NT2/D1 (cell line): ENCODE results near the gene DUSP10.

ENCODE experiments used
- DNase-seq: peaks from one replicate; pipeline ENCODE4 v3.0.0-alpha.2; 2011; ENCODE audit warnings: low read depth, low spot score
- H3K27me3 ChIP-seq: 2 replicates; pipeline ENCODE4 v1.6.0; 2011; ENCODE audit warnings: mild to moderate bottlenecking; ENCODE audit not compliant: insufficient read length, insufficient read depth
- H3K36me3 ChIP-seq: 2 replicates; pipeline ENCODE4 v1.6.1; 2011; ENCODE audit warnings: mild to moderate bottlenecking, low read length, mixed read lengths; ENCODE audit not compliant: insufficient read depth, insufficient read length
- H3K4me1 ChIP-seq: 2 replicates; pipeline ENCODE4 v1.5.1; 2011; ENCODE audit not compliant: insufficient read depth, insufficient read length
- H3K4me3 ChIP-seq: 2 replicates; pipeline ENCODE4 v1.5.1; 2011; ENCODE audit warnings: low read depth; ENCODE audit not compliant: insufficient read length
- H3K9ac ChIP-seq: 2 replicates; pipeline ENCODE4 v1.6.0; 2011; ENCODE audit warnings: low read depth; ENCODE audit not compliant: insufficient read length
- H3K9me3 ChIP-seq: 2 replicates; pipeline ENCODE4 v1.5.1; 2011; ENCODE audit warnings: mild to moderate bottlenecking, low read length; ENCODE audit not compliant: insufficient read depth
- SUZ12 ChIP-seq: IDR thresholded peaks from 2 replicates; pipeline ENCODE4 v1.6.1; 2011; ENCODE audit not compliant: insufficient read length, insufficient read depth; ENCODE audit errors: extremely low read depth
- YY1 ChIP-seq: IDR thresholded peaks from 2 replicates; pipeline ENCODE4 v1.6.1; 2011; ENCODE audit not compliant: insufficient read length, insufficient read depth
- ZNF274 ChIP-seq: IDR thresholded peaks from 2 replicates; pipeline ENCODE4 v1.6.1; 2011; ENCODE audit warnings: mild to moderate bottlenecking, low read depth, low read length

DUSP10 gene

DNA sequence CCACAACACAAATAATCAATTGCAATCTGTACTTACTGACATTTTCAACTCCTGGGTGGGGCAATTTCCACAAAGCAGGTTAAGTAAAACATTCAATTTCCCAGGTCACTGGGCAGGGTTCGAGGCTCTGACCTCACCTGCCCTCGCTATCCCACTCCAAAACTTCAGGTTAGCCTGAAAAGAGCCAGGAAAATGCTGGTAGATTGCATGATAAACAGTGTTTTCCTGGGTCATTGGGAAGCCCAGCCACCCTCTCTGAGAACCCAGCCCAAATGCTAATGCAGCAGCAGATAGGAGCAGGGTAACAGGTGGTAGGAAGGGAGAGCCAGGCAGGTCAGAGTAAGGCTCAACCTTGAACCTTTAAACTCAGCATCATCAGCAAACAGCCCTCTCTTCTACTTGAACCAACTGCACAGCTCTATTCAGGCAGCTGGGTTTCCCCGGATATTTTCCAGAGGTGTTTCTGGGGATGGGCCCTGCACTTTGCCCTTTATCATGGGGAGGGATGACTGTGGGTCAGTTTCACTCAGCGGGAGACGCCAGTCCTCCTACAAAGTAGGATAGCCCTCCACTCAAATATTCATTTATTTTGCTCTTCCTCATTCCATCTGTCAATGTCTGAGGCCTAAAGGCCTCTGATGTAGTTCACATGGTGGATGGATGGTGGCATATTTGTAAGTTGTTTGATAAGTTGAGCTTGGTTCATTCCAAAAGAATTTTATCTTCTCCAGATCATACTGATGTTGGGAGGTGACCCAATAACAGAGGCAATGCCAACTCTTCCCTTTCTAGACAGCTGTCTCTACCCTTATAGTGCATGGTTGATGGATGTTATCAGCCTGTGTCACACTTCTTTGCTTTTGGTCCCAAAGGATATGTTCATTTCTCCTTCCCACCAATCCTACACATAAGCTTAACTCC lies 65.7 kb downstream of the DUSP10 start:
- peaks cover 13% of the 10 kb centered on the region; the same call in 1 of the 2 replicates for H3K9me3 ChIP-seq
- H3K4me1 ChIP-seq: no peaks in the 10 kb centered on the region
- H3K4me3 ChIP-seq: no peak overlapping the region
- H3K27me3 ChIP-seq: no peaks in the 10 kb centered on the region
- DNase-seq: no peak
- TF ChIP-seq SUZ12 (no peak), YY1 (no peak), ZNF274 (no peak)
- H3K36me3 ChIP-seq: no peaks in the 10 kb centered on the region
- no peak overlapping the region for H3K9ac ChIP-seq

DNA sequence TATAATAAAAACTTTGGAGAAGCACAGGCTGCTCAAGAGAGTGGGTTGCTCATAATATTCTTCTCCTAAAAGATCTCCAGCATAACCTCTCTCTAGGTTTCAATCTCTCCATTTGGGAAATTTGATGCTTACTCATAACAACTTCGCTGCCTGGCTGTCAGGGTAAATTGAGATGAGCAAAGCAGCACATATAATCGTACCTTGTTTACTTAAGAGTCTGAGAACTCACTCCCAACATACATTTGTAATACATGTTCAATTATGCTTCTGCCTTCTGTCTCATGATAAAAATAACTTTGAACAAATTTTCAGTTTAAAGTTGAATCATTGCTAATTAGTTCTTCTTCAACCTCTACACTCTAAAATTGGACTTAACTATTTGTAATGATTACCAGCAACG lies 68.9 kb downstream of the DUSP10 start:
- Histone ChIP-seq H3K36me3 (no peaks in the 10 kb centered on the region), H3K27me3 (no peaks in the 10 kb centered on the region), H3K4me3 (no peak overlapping the region), H3K4me1 (no peaks in the 10 kb centered on the region), H3K9ac (no peak overlapping the region), H3K9me3 (no peaks in the 10 kb centered on the region)
- TF ChIP-seq ZNF274: no peak
- no peak for TF ChIP-seq SUZ12
- no peak for DNase-seq

DNA sequence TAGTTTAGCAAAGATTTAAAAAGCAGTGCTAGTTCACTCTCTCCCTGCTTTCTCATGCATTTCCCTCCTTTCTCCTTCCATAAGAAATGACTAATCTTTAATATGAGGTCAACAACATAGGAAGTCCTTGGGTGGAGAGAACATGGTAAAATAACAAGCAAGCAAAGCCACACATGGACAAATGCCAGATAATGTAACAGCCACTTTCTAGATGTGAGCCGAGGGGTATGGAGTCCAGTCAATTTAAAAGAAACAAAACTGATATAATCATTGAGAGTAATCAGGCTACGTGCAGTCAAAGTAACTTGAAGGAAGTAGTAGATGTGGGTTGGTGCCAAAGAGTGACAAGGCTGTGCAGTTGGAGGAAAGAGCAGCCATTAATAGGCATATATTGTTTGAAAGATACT lies 69.6 kb downstream of the DUSP10 start:
- no peak for DNase-seq
- H3K4me3 ChIP-seq: no peak overlapping the region
- no peaks in the 10 kb centered on the region for H3K9me3 ChIP-seq
- H3K27me3 ChIP-seq: no peaks in the 10 kb centered on the region
- no peaks in the 10 kb centered on the region for H3K36me3 ChIP-seq
- no peaks in the 10 kb centered on the region for H3K4me1 ChIP-seq
- no peak overlapping the region for H3K9ac ChIP-seq
- TF ChIP-seq ZNF274: no peak
- TF ChIP-seq SUZ12: no peak
- no peak for TF ChIP-seq YY1

DNA sequence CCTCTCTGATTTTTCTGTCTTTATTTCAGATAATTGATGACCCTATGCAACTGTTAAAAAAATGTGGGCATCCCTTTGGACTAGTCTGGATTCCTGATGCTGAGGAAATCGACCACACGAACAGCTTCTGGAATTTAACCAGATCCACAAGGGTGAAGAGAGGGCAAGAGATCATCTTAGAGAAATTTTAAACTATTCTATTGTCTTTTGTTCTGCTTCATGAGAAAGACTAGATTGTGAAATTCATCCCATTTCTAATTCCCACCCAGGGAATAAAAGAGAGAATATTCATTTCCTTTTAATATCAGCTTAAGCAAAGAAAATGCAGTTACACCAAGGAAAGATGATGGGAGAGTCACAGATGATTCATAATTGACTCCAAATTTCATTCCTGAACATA lies 71.8 kb downstream of the DUSP10 start:
- DNase-seq: no peak
- Histone ChIP-seq H3K36me3 (no peaks in the 10 kb centered on the region), H3K4me1 (no peaks in the 10 kb centered on the region), H3K9me3 (no peaks in the 10 kb centered on the region), H3K4me3 (no peak overlapping the region), H3K9ac (no peak overlapping the region), H3K27me3 (no peaks in the 10 kb centered on the region)
- no peak for TF ChIP-seq SUZ12
- TF ChIP-seq ZNF274: no peak
- no peak for TF ChIP-seq YY1

DNA sequence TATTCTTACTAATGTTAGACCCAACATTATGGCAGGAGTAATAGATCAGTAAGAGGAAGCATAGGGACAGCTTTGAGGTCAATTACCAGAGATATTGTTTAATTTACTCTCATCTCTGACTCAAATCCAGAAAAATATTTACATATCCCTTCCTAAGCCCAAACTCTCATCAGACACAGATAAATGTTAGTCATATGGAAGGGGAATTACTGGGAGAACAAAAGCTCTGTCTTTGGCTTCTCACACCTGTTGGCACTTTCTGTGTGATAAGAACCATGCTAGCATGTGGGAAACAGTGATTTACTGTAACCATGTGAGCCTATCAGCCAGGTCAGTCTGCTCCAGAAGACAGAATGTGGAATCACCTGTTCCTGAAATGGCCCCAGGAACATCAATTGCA lies 72.4 kb downstream of the DUSP10 start:
- Histone ChIP-seq H3K4me1 (no peaks in the 10 kb centered on the region), H3K36me3 (no peaks in the 10 kb centered on the region), H3K9ac (no peak overlapping the region), H3K27me3 (no peaks in the 10 kb centered on the region), H3K9me3 (no peaks in the 10 kb centered on the region), H3K4me3 (no peak overlapping the region)
- no peak for TF ChIP-seq YY1
- TF ChIP-seq SUZ12: no peak
- no peak for TF ChIP-seq ZNF274
- no peak for DNase-seq

DNA sequence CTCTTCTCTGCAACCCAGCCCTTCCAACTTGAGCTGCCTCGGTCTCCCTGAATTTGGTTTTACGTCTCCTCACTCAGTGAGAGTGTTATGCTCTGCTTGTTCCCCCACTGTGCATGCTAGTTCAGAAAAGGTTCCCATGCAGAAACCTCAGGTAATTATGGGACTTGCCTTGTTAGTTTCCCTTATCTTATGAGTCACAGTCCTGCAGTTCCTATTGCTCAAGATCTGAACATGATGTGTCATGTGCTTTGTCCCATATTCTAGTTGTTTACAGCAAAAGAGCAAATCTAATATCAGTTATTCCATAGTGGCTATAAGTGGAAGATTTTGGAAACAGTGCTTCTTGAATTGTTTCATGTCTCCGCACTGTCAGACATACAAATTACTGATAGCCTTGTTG lies 74.4 kb downstream of the DUSP10 start:
- Histone ChIP-seq H3K9ac (no peak overlapping the region), H3K4me3 (no peak overlapping the region), H3K36me3 (no peaks in the 10 kb centered on the region), H3K27me3 (no peaks in the 10 kb centered on the region), H3K9me3 (no peaks in the 10 kb centered on the region), H3K4me1 (no peaks in the 10 kb centered on the region)
- no peak for TF ChIP-seq ZNF274
- no peak for DNase-seq

DNA sequence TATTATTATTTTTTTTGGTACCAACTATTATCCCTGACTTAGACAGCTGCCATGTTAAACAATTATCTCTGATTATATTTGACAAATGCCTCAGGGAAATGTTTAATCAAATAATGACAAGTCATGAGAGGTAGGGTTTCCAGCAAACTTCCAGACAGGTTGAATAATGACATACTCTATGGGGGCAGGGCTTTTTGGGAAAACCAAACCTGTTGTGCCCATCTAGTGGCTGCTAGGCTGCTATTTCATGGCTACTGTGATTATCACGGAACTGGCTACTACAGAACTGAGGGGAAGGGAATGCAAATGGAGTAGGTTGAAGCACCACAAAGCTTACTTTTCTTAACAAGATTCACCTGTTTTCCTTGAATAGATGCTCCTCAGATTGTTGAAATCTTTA lies 77.6 kb downstream of the DUSP10 start:
- Histone ChIP-seq H3K4me1 (no peaks in the 10 kb centered on the region), H3K9me3 (no peaks in the 10 kb centered on the region), H3K27me3 (no peaks in the 10 kb centered on the region), H3K36me3 (no peaks in the 10 kb centered on the region), H3K4me3 (no peak overlapping the region), H3K9ac (no peak overlapping the region)
- no peak for DNase-seq
- TF ChIP-seq YY1 (no peak), SUZ12 (no peak), ZNF274 (no peak)
